Natural killer cell (primary cell): ENCODE results near the gene RIMBP2. TPM values are rescaled to one million over a fixed set of nuclear protein-coding genes. Genes with fewer than 3 reads are reported as not detected.

ENCODE experiments used
- ATAC-seq, 3 donors: fragments of 150-1000 bp in 2 of 3; fragments of 200-7000 bp in 1 of 3; cut with Tn5 transposase; 1 replicate in 1 of 3; 2 replicates in 2 of 3; pipeline ENCODE4 v1.10.0; 2021; ENCODE audit warnings: mild to moderate bottlenecking in 2 of 3, moderate library complexity in 2 of 3
- DNase-seq, 2 donors: peaks; one replicate each; pipeline versions ENCODE4 v3.0.0 to v3.0.0-alpha.2; 2013 to 2021; ENCODE audit warnings: mixed read lengths in 1 of 2
- H3K27ac ChIP-seq: one replicate; pipeline ENCODE4 v1.5.1; 2013; ENCODE audit warnings: mild to moderate bottlenecking, low read length
- H3K27me3 ChIP-seq: one replicate; pipeline ENCODE4 v1.6.1; 2013; ENCODE audit warnings: low read length; ENCODE audit not compliant: control insufficient read depth, insufficient read depth
- H3K36me3 ChIP-seq: one replicate; pipeline ENCODE4 v1.6.1; 2013; ENCODE audit warnings: low read length; ENCODE audit not compliant: control insufficient read depth, insufficient read depth
- H3K4me1 ChIP-seq: one replicate; pipeline ENCODE4 v1.6.1; 2013; ENCODE audit warnings: low read length; ENCODE audit not compliant: control insufficient read depth, insufficient read depth
- H3K4me3 ChIP-seq: one replicate; pipeline ENCODE4 v1.5.1; 2013; ENCODE audit warnings: low read length
- H3K9me3 ChIP-seq: one replicate; pipeline ENCODE4 v1.6.1; 2013; ENCODE audit warnings: low read length; ENCODE audit not compliant: control insufficient read depth, insufficient read depth
- H3K27ac Mint-ChIP-seq, 2 donors: one replicate each; pipeline ENCODE4 v1.8.0; 2022; ENCODE audit warnings: mild to moderate bottlenecking in 2 of 2, mixed read lengths in 2 of 2, moderate library complexity in 1 of 2
- H3K27me3 Mint-ChIP-seq, 2 donors: one replicate each; pipeline ENCODE4 v1.8.0; 2022; ENCODE audit warnings: low read depth in 2 of 2, mixed read lengths in 2 of 2
- H3K36me3 Mint-ChIP-seq: one replicate; pipeline ENCODE4 v1.8.0; 2022; ENCODE audit warnings: mixed read lengths
- H3K4me1 Mint-ChIP-seq, 2 donors: one replicate each; pipeline ENCODE4 v1.8.0; 2022; ENCODE audit warnings: mixed read lengths in 2 of 2
- H3K4me3 Mint-ChIP-seq: one replicate; pipeline ENCODE4 v1.8.0; 2022; ENCODE audit warnings: mild to moderate bottlenecking, moderate library complexity, mixed read lengths
- H3K9me3 Mint-ChIP-seq, 2 donors: one replicate each; pipeline ENCODE4 v1.8.0; 2022; ENCODE audit warnings: mixed read lengths in 2 of 2
- WGBS: methylation state at CpG from one replicate; pipeline ENCODE4 v1.1.7; 2013; ENCODE audit warnings: missing lambda C conversion rate; ENCODE audit not compliant: insufficient coverage; 5-methylcytosine and 5-hydroxymethylcytosine counted together
- intact Hi-C: fragments of 100-400 bp; cut with micrococcal nuclease; formaldehyde crosslinking; loops from one replicate; pipeline ENCODE4 v1.14.2; 2022
- total RNA-seq, 4 donors: library from RNA; stranded (reverse); fragments of 120-200 nt in 1 of 4; gene quantifications; one replicate each; pipeline versions ENCODE4 v1.2.3 to v1.2.4, GENCODE V29; 2013 to 2022
- TF ChIP-seq, protein P1 (sequence below): fragments of 200-600 bp; IDR thresholded peaks from one replicate; pipeline ENCODE4 v1.8.0; 2022; ENCODE audit warnings: antibody characterized with exemption

RIMBP2 gene
- total RNA-seq, 3 donors from 2014 or later (not counting 1 experiment from before 2014, with no cell fraction given), result not detected

- TF ChIP-seq, protein P1, sequence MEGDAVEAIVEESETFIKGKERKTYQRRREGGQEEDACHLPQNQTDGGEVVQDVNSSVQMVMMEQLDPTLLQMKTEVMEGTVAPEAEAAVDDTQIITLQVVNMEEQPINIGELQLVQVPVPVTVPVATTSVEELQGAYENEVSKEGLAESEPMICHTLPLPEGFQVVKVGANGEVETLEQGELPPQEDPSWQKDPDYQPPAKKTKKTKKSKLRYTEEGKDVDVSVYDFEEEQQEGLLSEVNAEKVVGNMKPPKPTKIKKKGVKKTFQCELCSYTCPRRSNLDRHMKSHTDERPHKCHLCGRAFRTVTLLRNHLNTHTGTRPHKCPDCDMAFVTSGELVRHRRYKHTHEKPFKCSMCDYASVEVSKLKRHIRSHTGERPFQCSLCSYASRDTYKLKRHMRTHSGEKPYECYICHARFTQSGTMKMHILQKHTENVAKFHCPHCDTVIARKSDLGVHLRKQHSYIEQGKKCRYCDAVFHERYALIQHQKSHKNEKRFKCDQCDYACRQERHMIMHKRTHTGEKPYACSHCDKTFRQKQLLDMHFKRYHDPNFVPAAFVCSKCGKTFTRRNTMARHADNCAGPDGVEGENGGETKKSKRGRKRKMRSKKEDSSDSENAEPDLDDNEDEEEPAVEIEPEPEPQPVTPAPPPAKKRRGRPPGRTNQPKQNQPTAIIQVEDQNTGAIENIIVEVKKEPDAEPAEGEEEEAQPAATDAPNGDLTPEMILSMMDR, result no peak
- Histone ChIP-seq H3K27me3 (no peaks in the 10 kb centered on the region), H3K9me3 (no peaks in the 10 kb centered on the region), H3K36me3 (no peaks in the 10 kb centered on the region), H3K27ac (no peak overlapping the region), H3K4me1 (no peaks in the 10 kb centered on the region), H3K4me3 (no peak overlapping the region)
- Mint-ChIP-seq H3K36me3 (no peaks in the 10 kb centered on the region), H3K4me3 (no peak overlapping the region), H3K9me3 (peaks cover 0 to 6% of the 10 kb centered on the region in 2 donors), H3K4me1 (no peaks in the 10 kb centered on the region), H3K27ac (no peak overlapping the region), H3K27me3 (no peaks in the 10 kb centered on the region)
- ATAC-seq, result no peak
- intact Hi-C loops, result no loop called here
- no peak for DNase-seq
- WGBS, result 75% methylated on average over 6 of the region's 6 CpGs
Measured at GRCh38 chr12:130435331-130435730, 280.8 kb downstream of the RIMBP2 start.

DNA sequence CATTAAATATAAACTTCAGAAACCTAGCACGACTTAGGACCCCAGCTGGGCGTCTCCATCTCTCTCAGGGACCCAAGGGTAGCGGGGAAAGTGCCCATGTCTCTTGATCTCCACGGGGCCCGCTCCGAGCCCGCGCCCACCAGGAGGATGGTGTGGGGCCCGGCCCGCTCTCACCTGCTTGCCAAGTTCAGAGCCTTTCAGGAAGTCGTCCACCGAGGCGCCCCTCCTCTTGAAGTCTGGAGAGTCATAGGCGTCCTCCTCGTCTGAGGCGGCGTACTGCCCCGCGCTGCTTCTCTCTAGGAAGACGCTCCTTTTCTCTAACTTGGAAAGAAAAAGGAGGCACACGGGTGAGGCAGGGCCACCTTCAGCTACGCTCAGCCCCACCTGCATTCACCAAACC is 281.5 kb downstream of the RIMBP2 start:
- no peak for ATAC-seq
- Mint-ChIP-seq H3K4me3 (no peak overlapping the region), H3K36me3 (no peaks in the 10 kb centered on the region), H3K27ac (no peak overlapping the region), H3K9me3 (peaks cover 0 to 3% of the 10 kb centered on the region in 2 donors), H3K27me3 (no peaks in the 10 kb centered on the region), H3K4me1 (no peaks in the 10 kb centered on the region)
- no peaks in the 10 kb centered on the region for H3K36me3 ChIP-seq
- no peaks in the 10 kb centered on the region for H3K27me3 ChIP-seq
- no peaks in the 10 kb centered on the region for H3K4me1 ChIP-seq
- 91% methylated on average over 22 of the region's 22 CpGs for WGBS
- H3K4me3 ChIP-seq, result no peak overlapping the region
- no peak for DNase-seq
- H3K27ac ChIP-seq, result no peak overlapping the region
- no peaks in the 10 kb centered on the region for H3K9me3 ChIP-seq
- TF ChIP-seq, protein P1, result no peak
- intact Hi-C loops, result no loop called here

GRCh38 chr12:130433834-130434233 is 282.3 kb downstream of the RIMBP2 start:
- no peaks in the 10 kb centered on the region for H3K36me3 Mint-ChIP-seq
- H3K36me3 ChIP-seq, result no peaks in the 10 kb centered on the region
- no peaks in the 10 kb centered on the region for H3K27me3 ChIP-seq
- no peak for ATAC-seq
- H3K27ac ChIP-seq, result no peak overlapping the region
- intact Hi-C loops, result no loop called here
- no peaks in the 10 kb centered on the region for H3K9me3 ChIP-seq
- no peaks in the 10 kb centered on the region for H3K4me1 Mint-ChIP-seq
- no peaks in the 10 kb centered on the region for H3K4me1 ChIP-seq
- DNase-seq, result no peak
- no peak overlapping the region for H3K27ac Mint-ChIP-seq
- no peak overlapping the region for H3K4me3 ChIP-seq
- H3K9me3 Mint-ChIP-seq, result no peaks in the 10 kb centered on the region
- no peak overlapping the region for H3K4me3 Mint-ChIP-seq
- TF ChIP-seq, protein P1, result no peak
- H3K27me3 Mint-ChIP-seq, result no peaks in the 10 kb centered on the region
- WGBS, result 93% methylated on average over 13 of the region's 13 CpGs

GRCh38 chr12:130433411-130433810 is 282.7 kb downstream of the RIMBP2 start:
- no peak overlapping the region for H3K27ac Mint-ChIP-seq
- Histone ChIP-seq H3K9me3 (no peaks in the 10 kb centered on the region), H3K4me1 (no peaks in the 10 kb centered on the region), H3K4me3 (no peak overlapping the region), H3K27me3 (no peaks in the 10 kb centered on the region), H3K27ac (no peak overlapping the region), H3K36me3 (no peaks in the 10 kb centered on the region)
- WGBS, result 84% methylated on average over 6 of the region's 6 CpGs
- no peaks in the 10 kb centered on the region for H3K27me3 Mint-ChIP-seq
- H3K36me3 Mint-ChIP-seq, result no peaks in the 10 kb centered on the region
- H3K4me1 Mint-ChIP-seq, result no peaks in the 10 kb centered on the region
- no peak for DNase-seq
- H3K9me3 Mint-ChIP-seq, result no peaks in the 10 kb centered on the region
- TF ChIP-seq, protein P1, result no peak
- H3K4me3 Mint-ChIP-seq, result no peak overlapping the region
- no peak for ATAC-seq
- intact Hi-C loops, result no loop called here
